HK-2 (cell line): ENCODE data around the gene TGFBRAP1.
"Not testable (repeated sequence)": the region's sequence is repeated elsewhere in the genome, so short reads cannot be mapped to it uniquely, and the experiment has no call there.

ENCODE experiments used
- DNase-seq: peaks from one replicate; pipeline ENCODE4 v3.0.0-alpha.2; 2018; ENCODE audit not compliant: unreplicated experiment

Gene TGFBRAP1

GRCh38 chr2:105344704-105345345 lies 15.3 kb upstream of the TGFBRAP1 start:
- no peak for DNase-seq

DNA sequence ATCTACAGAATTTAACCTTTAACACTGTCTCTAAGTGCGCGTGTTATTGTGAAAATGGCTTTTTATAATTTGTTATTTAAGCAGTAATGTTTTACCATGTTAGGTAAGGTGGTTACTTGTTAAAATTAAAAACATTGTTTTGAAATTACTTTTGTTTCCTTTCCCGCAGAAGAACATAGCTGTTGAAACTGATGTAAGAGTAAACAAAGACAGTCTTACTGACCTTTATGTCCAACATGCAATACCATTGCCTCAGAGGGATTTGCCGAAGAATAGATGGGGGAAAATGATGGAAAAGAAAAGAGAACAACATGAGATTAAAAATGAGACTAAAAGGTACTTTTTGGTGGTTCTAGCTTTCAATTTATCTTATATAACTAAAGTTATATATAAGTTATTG lies 9.9 kb upstream of the TGFBRAP1 start:
- DNase-seq, result no peak

DNA sequence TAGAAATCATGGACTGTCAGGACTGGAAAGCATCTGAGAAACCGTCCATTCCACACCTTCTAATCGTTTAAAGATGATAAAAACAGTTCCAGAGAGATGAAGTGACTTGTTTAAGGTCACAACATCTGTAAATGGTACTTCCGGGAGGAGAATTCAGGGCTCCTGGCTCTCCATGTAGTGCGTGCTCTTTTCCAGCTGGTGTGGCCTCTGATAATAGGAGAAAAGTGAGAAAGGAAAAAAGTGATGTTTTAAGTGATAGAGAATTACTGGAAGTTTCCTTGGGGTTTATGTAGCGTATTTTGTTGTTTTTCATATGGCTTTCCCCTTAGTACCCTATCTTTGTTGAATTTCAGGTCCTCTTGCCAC lies 8.5 kb upstream of the TGFBRAP1 start:
- no peak for DNase-seq

GRCh38 chr2:105337122-105338019 lies 7.8 kb upstream of the TGFBRAP1 start, which contains the start of gene C2orf49:
Gene C2orf49 (plus strand): TSS chr2:105337540. CDS start chr2:105337588, 48 bp downstream.
- DNase-seq, result peak; percentile 84

GRCh38 chr2:105336786-105337121 lies 7.2 kb upstream of the TGFBRAP1 start:
- DNase-seq, result no peak

DNA sequence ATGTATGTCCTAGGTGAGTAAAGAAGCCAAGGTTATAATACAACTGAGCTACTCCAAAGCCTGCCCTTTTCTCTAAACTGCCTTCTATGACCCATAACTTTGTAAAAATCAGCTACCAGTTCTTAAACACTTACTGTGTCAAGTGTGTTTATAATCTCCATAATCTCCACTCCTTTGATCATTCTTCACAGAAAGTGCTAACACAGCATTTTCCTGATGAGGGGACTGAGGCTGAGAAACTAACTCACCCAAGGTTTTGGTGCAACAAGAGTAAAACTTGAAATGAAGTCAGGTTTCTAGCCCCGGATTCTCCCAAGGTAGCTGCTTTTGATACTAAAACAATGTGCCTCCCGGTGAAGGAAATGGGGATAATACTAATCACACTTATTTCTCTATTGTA lies 5.9 kb upstream of the TGFBRAP1 start:
- DNase-seq, result no peak

GRCh38 chr2:105334211-105334610 lies 4.7 kb upstream of the TGFBRAP1 start:
- DNase-seq, result no peak

DNA sequence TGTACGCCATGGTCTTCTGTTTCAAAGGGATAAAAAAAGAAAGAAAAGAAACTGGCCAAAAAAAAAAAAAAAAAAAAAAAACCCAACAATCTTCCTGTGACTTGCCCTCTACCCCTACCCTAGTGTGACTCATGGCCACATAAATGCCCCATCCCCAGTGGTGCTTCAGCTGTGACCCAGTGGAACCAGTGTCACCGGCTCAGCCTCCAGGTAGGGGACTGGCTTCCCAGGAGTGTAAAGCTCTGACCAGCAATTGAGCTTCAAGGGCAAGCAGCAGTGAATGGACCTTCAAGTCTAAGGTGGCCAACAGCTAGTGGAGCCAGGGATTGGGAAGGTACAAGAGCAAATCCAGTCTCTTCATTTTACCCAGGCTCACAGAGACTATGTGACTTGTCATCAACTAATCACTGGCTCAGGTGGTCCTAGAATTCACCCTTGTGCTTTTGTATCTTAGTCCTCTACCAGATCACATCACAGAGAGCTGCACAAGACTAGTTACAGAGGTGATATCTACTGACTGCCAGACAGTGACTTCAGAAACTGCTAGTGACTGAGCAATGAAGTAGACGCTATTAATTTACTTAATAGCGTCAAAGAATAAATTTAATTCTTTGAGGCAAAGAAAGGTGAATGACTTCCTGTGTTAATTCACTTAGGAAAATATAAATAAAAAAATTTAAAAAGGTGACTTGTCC lies 1.3 kb upstream of the TGFBRAP1 start:
- no peak for DNase-seq

DNA sequence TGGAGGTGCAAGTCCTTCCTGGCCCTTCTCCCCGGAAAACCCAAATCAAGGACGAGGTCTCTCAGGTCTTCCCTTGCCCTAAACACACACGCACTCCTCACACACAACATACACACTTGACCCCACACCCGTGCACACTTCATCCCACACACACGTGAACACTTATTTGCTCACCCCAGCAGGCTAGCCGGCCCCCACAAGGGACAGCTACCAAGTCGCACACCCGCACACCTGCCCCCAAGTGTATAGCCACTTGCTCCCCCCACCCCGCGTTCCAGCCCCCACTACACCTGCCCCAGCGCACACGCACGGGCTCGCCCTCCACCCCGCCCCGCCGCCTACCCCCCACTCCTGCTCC lies 359 bp downstream of the TGFBRAP1 start:
- DNase-seq, result peak; percentile 22

DNA sequence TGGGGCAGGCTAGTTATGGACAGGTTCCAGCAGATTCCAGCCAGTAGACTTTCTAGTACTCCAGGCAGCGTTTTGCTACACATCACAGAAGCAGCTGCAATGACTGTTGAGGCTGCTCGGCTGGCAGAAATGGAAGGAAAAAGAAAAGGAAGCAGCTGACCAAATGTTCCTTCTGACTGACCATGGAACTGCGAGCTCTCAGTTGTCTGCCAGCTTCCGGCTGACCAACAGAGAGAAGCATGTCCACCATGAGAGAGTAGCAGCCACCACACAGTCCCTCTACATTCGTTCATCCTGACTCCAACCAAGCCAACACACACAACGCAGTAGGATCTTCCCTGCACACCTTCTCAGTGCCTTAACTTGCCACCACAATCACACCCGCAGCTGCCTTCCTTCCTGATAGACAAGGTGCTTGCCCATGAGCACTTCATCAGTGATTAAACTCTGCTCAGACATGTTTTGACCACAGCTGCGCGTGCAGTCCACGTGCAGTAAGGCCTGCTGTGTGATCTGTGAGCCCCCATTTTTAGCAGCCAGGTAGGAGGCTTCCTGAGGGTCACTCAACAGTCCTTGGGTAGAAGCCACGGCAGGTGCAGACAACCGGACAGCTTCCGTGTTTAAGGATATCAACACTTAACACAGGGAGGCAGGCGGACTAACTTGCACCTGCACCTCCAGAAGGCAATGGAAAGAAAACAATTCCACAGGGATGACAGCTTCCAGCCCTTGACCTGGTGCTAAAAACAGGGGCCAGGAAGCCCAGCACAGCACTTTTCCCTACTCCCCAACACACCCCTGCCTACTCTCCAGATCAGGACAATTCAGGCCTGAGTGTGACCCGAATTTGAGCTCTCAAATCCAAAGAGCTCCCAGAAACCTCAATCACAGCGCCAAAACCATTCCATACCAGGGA lies 996 bp downstream of the TGFBRAP1 start:
- DNase-seq, result peak; percentile 44

DNA sequence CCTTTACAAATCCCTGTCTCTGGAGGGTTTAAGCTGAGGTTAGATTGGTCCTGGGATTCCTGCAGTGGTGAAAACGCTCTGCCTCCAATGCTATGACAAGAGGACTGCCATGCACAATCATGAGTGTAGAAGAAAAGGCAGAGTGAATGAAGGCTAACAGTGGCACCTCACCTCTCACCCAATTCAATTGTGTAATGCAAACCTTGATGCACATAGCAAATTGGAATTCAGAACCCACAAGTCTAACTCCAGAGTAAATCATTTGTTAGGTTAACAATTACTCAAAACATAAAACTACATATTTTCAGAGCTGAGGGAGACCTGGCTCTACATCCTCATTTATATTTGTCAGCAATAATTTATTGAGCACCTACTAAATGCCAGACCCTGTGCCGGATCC lies 1.8 kb downstream of the TGFBRAP1 start:
- DNase-seq, result no peak

- DNase-seq, result not testable (repeated sequence)
These were observed 2.3 kb downstream of the TGFBRAP1 start for GRCh38 chr2:105327271-105327670.

DNA sequence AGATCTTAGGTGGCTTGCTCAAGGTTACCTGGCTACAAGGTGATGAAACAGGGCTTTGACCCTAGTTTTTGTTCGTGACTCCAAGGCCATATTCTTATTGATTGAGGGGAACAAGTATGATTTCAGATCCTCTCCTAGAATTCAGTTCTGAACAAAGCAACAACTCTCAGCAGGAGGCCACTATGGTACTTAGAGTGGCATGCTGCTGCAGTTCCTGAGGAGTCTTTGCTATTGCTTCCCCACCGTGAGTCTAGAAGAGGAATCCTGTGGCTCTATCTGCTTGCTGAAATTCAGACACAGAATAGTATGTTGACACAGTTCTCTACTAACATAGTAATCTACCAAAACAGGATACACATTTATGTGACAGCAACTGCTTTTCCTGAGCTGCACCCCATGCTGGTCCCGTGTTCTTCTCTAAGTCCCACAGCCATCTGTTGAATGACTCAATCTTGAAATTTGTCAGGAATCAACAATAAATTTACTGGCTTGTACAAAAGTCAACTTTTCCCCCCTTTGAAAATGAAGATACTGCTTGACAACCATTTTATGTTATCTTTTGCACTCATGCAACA lies 4.1 kb downstream of the TGFBRAP1 start:
- DNase-seq, result no peak

- DNase-seq, result peak; percentile 42
These were observed 4.8 kb downstream of the TGFBRAP1 start for GRCh38 chr2:105324732-105325131.

GRCh38 chr2:105324101-105324500 lies 5.4 kb downstream of the TGFBRAP1 start:
- DNase-seq, result no peak

DNA sequence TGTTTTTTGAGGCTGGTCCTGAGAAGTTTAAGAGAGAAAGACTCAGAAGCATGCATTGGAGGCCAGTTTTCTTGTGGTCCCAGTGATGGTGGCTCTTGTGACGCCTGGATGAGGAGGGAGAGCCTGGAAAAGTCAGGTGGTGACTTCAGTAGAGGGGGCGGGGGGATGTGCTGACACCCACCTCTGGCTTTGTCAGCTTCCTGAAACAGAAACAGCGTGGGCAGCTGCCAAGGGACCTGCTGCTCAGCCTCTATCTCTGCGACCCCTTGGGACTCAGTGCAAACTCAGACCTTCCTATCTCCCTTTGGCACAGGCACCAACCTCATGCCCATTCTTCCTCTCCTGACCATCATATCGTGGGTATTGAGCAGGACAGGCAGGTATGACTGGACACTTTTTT lies 6.4 kb downstream of the TGFBRAP1 start:
- no peak for DNase-seq

DNA sequence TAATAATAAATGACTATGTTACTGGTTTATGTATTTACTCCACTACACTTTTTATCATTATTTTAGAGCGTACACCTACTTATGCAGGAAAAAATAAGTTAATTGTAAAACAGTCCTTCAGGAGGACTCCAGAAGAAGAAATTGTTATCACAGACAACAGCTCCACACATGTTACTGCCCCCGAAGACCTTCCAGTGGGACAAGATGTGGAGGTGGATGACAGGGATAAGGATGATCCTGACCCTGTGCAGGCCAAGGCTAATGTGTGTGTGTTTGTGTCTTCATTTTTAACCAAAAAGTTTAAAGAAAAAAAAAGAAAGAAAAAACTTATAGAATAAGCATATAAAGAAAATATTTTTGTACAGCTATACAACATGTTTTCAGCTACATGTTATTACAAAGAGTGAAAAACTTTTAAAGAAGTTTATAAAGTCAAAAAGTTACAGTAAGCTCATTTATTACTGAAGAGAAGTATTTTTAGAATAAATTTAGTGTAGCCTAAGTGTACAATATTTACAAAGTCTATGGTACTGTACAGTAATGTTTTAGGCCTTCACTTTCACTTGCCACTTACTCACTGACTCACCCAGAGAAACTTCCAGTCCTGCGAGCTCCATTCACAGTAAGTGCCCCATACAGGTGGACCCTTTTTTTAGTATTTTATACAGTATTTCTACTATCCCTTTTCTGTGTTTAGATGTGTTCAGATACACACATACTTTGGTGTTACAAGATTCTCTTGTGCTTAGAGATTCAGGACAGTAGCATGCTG lies 7.5 kb downstream of the TGFBRAP1 start:
- no peak for DNase-seq

DNA sequence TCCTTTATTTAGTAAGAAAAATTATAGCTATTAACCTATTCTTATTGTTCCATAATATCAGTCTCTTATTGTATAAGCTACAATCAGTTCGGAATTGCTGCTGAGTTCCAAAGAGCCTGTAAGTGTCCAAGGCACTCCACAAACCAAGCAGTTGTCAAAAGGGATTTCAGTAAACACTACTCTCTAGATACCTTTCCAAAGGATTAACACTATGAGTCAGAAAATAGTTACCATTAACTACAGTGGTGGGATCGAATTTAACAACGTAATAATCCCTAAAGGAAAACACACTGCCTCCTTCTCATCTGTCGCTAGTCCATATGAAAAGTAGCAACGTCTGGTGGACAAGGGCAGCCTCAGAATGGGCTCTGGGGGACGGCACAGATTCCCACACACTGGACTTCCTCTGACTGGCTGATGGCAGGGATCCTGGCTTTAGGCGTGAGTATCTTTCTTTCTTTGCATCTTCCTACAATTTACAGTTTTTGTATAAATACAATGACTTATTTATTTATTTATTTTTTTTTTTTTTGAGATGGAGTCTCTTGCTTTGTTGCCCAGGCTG lies 8.8 kb downstream of the TGFBRAP1 start:
- DNase-seq, result no peak

GRCh38 chr2:105317937-105318336 lies 11.6 kb downstream of the TGFBRAP1 start:
- DNase-seq, result no peak

- no peak for DNase-seq
These were observed 14.2 kb downstream of the TGFBRAP1 start for GRCh38 chr2:105315314-105315713.
